ENCODE data around the gene PRR22.

PRR22 gene

GRCh38 chr19:5753743-5754142, 30.8 kb downstream of the PRR22 start:
- no peak for TF ChIP-seq CTCF (IDR thresholded peaks at IDR 0.05)

GRCh38 chr19:5751709-5752108, 32.8 kb downstream of the PRR22 start:
- no peak for TF ChIP-seq CTCF (IDR thresholded peaks at IDR 0.05)

GRCh38 chr19:5749505-5749904, 35.0 kb downstream of the PRR22 start:
- no peak for TF ChIP-seq CTCF (IDR thresholded peaks at IDR 0.05)

- no peak for TF ChIP-seq CTCF (IDR thresholded peaks at IDR 0.05)
These were observed 40.9 kb downstream of the PRR22 start for GRCh38 chr19:5743630-5744029.

- TF ChIP-seq CTCF (IDR thresholded peaks at IDR 0.05) = no peak
These were observed 42.5 kb downstream of the PRR22 start for GRCh38 chr19:5742051-5742450.

GRCh38 chr19:5738423-5738822, 46.1 kb downstream of the PRR22 start:
- TF ChIP-seq CTCF (IDR thresholded peaks at IDR 0.05) = no peak
